ENCODE measurements around the gene PPP1R7. TPM values are rescaled to one million over a fixed set of nuclear protein-coding genes. Genes with fewer than 3 reads are reported as not detected.

PPP1R7 gene
- total and polyA plus RNA-seq, 8 donors: 61.6 to 80.0 (median 71.3) TPM

DNA sequence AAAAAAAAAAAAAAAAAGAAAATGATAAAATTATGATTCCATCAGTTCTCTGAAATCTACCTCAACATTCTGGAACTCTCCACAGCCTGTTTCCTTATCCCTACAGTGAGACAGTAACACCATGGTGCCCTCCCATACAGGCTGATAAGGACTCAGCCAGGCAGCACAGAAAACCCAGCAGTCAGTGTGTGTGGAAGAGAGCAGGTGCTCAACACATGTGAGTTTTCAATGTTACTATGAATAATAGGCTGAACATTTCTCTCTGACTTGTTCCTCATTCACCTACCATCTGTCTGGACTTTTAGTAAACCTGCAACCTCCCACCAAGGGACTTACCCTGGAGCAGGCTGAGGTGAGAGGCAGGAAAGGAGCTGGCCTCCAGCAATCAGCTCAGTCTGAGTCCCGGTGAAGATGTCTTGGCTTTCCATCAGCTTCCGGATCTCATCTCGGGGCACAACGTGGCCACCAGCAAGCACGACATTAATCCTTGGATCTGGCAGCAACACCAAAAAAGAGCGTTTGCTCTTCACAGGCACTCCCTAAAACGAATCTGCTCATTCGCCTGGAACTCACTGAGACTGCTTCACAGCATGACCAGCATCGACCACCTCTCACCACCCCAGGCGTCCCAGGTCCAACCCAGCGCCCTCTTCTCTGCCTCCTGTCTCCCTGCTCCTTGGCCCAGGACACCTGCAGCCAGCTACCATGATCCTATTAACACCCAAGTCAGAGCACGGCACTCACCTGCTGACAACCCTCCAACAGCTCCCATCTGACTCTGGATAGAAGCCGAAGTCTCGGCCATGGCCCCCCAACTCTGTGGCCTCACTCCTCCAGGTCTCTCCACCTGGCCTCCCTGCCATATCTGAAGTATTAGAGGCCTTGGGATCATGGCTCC lies 17.5 kb upstream of the PPP1R7 start:
- DNase-seq: no peak
- TF ChIP-seq CTCF (IDR thresholded peaks at IDR 0.05): no peak
- H3K4me1 ChIP-seq: no peaks in the 10 kb centered on the region
- intact Hi-C loops (cut with DNase I): no loop called here
- no peak for ATAC-seq
- no peak overlapping the region for H3K4me3 ChIP-seq
- no peak overlapping the region for H3K27ac ChIP-seq
- H3K27me3 ChIP-seq: no peaks in the 10 kb centered on the region
- H3K36me3 ChIP-seq: peaks cover 0 to 17% of the 10 kb centered on the region in 2 donors
- H3K9me3 ChIP-seq: no peaks in the 10 kb centered on the region

DNA sequence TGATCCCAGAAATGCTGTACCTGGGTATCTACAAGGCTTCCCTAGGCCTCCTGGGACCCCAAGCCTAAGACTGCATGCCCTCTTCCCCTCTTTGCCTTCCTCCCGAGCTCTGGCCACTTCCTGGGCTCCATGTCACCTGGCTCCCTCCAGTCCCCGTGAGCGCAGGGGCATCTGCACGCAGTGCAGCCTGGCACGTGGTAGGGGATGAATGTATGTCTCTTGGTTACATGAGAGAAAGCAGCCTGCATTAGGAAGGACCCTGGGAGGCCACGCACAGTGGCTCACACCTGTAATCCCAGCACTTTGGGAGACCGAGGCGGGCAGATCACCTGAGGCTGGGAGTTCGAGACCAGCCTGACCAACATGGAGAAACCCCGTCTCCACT lies 16.8 kb upstream of the PPP1R7 start:
- H3K27ac ChIP-seq: no peak overlapping the region
- H3K4me1 ChIP-seq: no peaks in the 10 kb centered on the region
- DNase-seq (no peak), ATAC-seq (no peak)
- intact Hi-C loops (cut with DNase I): no loop called here
- no peak for TF ChIP-seq CTCF (IDR thresholded peaks at IDR 0.05)
- H3K4me3 ChIP-seq: no peak overlapping the region
- H3K36me3 ChIP-seq: peaks cover 0 to 24% of the 10 kb centered on the region in 2 donors
- H3K27me3 ChIP-seq: no peaks in the 10 kb centered on the region
- no peaks in the 10 kb centered on the region for H3K9me3 ChIP-seq

DNA sequence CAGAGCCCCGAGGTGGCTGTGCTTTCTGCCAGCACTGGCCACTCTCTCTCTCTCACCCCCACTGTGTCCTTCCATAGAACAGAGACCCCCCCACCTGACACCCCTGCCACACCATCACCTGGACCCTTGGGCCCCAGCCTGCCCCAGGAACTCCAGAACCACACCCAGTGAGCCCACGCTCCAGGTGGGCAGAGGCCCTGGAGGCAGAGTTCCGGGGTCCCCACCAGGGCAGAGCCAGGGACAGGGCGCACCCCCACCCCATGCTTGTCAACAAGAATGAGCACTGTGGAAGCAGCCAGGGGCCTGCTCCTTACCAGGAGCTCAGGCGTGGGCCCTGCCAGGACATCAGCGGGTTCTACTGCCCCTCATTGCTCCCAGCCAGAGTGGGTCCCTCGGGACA lies 15.6 kb upstream of the PPP1R7 start:
- Histone ChIP-seq H3K36me3 (peaks cover 0 to 27% of the 10 kb centered on the region in 2 donors), H3K9me3 (no peaks in the 10 kb centered on the region), H3K27ac (no peak overlapping the region), H3K4me3 (no peak overlapping the region), H3K27me3 (no peaks in the 10 kb centered on the region), H3K4me1 (no peaks in the 10 kb centered on the region)
- DNase-seq (peak in 1 of 4 donors; percentile 63), ATAC-seq (no peak)
- no peak for TF ChIP-seq CTCF (IDR thresholded peaks at IDR 0.05)
- intact Hi-C loops (cut with DNase I): no loop called here

GRCh38 chr2:241135737-241136136 lies 14.5 kb upstream of the PPP1R7 start:
- Histone ChIP-seq H3K27me3 (no peaks in the 10 kb centered on the region), H3K9me3 (no peaks in the 10 kb centered on the region), H3K27ac (no peak overlapping the region), H3K4me3 (no peak overlapping the region), H3K36me3 (peaks cover 0 to 36% of the 10 kb centered on the region in 2 donors), H3K4me1 (no peaks in the 10 kb centered on the region)
- intact Hi-C loops (cut with DNase I): no loop called here
- no peak for ATAC-seq
- TF ChIP-seq CTCF (IDR thresholded peaks at IDR 0.05): no peak
- DNase-seq: peak in 2 of 4 donors; percentile 51 to 52

- H3K4me3 ChIP-seq: no peak overlapping the region
- intact Hi-C loops (cut with DNase I): no loop called here
- no peaks in the 10 kb centered on the region for H3K9me3 ChIP-seq
- DNase-seq (no peak), ATAC-seq (no peak)
- H3K4me1 ChIP-seq: no peaks in the 10 kb centered on the region
- no peaks in the 10 kb centered on the region for H3K27me3 ChIP-seq
- peaks cover 0 to 36% of the 10 kb centered on the region in 2 donors for H3K36me3 ChIP-seq
- TF ChIP-seq CTCF (IDR thresholded peaks at IDR 0.05): no peak
- H3K27ac ChIP-seq: no peak overlapping the region
Observed at GRCh38 chr2:241136191-241136590, 14.1 kb upstream of the PPP1R7 start.

Measured in left lung (tissue), 10 donors.